CD14-positive monocyte (primary cell): ENCODE data around the gene MBP. TPM values are rescaled to one million over a fixed set of nuclear protein-coding genes. Genes with fewer than 3 reads are reported as not detected.
A peak's percentile ranks its signal among the peaks of the same experiment; 100 is the strongest.

Experiments
- DNase-seq, 3 donors: peaks; one replicate each; pipeline ENCODE4 v3.0.0-alpha.2; 2011 to 2022
- H2AFZ ChIP-seq: 2 replicates; pipeline ENCODE4 v1.6.0; 2012; ENCODE audit warnings: mild to moderate bottlenecking, low read depth, low read length, inconsistent platforms; ENCODE audit not compliant: insufficient read depth, poor library complexity, severe bottlenecking
- H3K27ac ChIP-seq, 2 donors: 1 replicate in 1 of 2; 2 replicates in 1 of 2; pipeline ENCODE4 v1.5.1; 2012 to 2013; ENCODE audit warnings: low read length in 2 of 2, control low read depth in 1 of 2, inconsistent platforms in 1 of 2, low read depth in 1 of 2, mild to moderate bottlenecking in 1 of 2
- H3K27me3 ChIP-seq, 2 donors: one replicate each; pipeline versions ENCODE4 v1.6.0 to v1.6.1; 2011 to 2013; ENCODE audit warnings: low read length in 2 of 2; ENCODE audit not compliant: control insufficient read depth in 2 of 2, insufficient read depth in 2 of 2
- H3K36me3 ChIP-seq, 2 donors: replicated peaks in 1 of 2; 1 replicate in 1 of 2; 2 replicates in 1 of 2; pipeline versions ENCODE4 v1.5.1 to v1.6.1; 2012 to 2013; ENCODE audit warnings: low read length in 2 of 2, control low read depth in 1 of 2, inconsistent platforms in 1 of 2, mild to moderate bottlenecking in 1 of 2; ENCODE audit not compliant: insufficient read depth in 2 of 2, control insufficient read depth in 1 of 2
- H3K4me1 ChIP-seq, 2 donors: 1 replicate in 1 of 2; 2 replicates in 1 of 2; pipeline versions ENCODE4 v1.5.1 to v1.6.1; 2012 to 2013; ENCODE audit warnings: low read length in 2 of 2, control low read depth in 1 of 2, inconsistent platforms in 1 of 2, mild to moderate bottlenecking in 1 of 2, moderate library complexity in 1 of 2; ENCODE audit not compliant: insufficient read depth in 2 of 2, control insufficient read depth in 1 of 2
- H3K4me2 ChIP-seq: replicated peaks from 2 replicates; pipeline ENCODE3; 2012; ENCODE audit warnings: low read length, moderate library complexity, mild to moderate bottlenecking; ENCODE audit not compliant: poor library complexity, severe bottlenecking; ENCODE audit errors: extremely low read depth
- H3K4me3 ChIP-seq, 3 experiments: fragments of 200-600 bp in 1 of 3; sonication (generic) in 1 of 3; replicated peaks in 1 of 3; 1 replicate in 2 of 3; 2 replicates in 1 of 3; pipeline ENCODE4 v1.5.1; 2011 to 2013; ENCODE audit warnings: low read length in 3 of 3, mild to moderate bottlenecking in 3 of 3, control low read depth in 2 of 3, low read depth in 2 of 3, inconsistent platforms in 1 of 3, moderate library complexity in 1 of 3
- H3K79me2 ChIP-seq: 2 replicates; pipeline ENCODE4 v1.6.0; 2012; ENCODE audit warnings: mild to moderate bottlenecking, control low read depth, inconsistent platforms, low read length, moderate library complexity; ENCODE audit not compliant: insufficient read depth
- H3K9ac ChIP-seq: 2 replicates; pipeline ENCODE4 v1.6.0; 2017; ENCODE audit warnings: low read length, mild to moderate bottlenecking; ENCODE audit not compliant: insufficient read depth, poor library complexity, severe bottlenecking
- H3K9me3 ChIP-seq, 2 donors: replicated peaks in 1 of 2; 1 replicate in 1 of 2; 2 replicates in 1 of 2; pipeline versions ENCODE4 v1.5.1 to v1.6.1; 2012 to 2013; ENCODE audit warnings: low read length in 2 of 2, control low read depth in 1 of 2; ENCODE audit not compliant: control insufficient read depth in 1 of 2, insufficient read depth in 1 of 2
- H4K20me1 ChIP-seq: 2 replicates; pipeline ENCODE4 v1.6.0; 2012; ENCODE audit warnings: mild to moderate bottlenecking, low read length, control low read depth, moderate library complexity; ENCODE audit not compliant: insufficient read depth
- H3K27ac Mint-ChIP-seq, 7 donors: one replicate each; pipeline ENCODE4 v1.8.0; 2020; ENCODE audit warnings: mild to moderate bottlenecking in 7 of 7, mixed read lengths in 7 of 7, moderate library complexity in 6 of 7, inconsistent platforms in 2 of 7
- H3K27me3 Mint-ChIP-seq, 3 donors: one replicate each; pipeline ENCODE4 v1.8.0; 2021 to 2022; ENCODE audit warnings: low read depth in 3 of 3, mild to moderate bottlenecking in 3 of 3, mixed read lengths in 3 of 3, moderate library complexity in 3 of 3, inconsistent platforms in 1 of 3
- H3K36me3 Mint-ChIP-seq, 2 donors: one replicate each; pipeline ENCODE4 v1.8.0; 2020; ENCODE audit warnings: mixed read lengths in 2 of 2, inconsistent platforms in 1 of 2, mild to moderate bottlenecking in 1 of 2
- H3K4me1 Mint-ChIP-seq: one replicate; pipeline ENCODE4 v1.8.0; 2020; ENCODE audit warnings: mild to moderate bottlenecking, mixed read lengths
- H3K4me3 Mint-ChIP-seq, 2 donors: one replicate each; pipeline ENCODE4 v1.8.0; 2020; ENCODE audit warnings: mild to moderate bottlenecking in 2 of 2, mixed read lengths in 2 of 2, moderate library complexity in 1 of 2
- H3K9me3 Mint-ChIP-seq, 7 donors: one replicate each; pipeline ENCODE4 v1.8.0; 2020 to 2022; ENCODE audit warnings: mixed read lengths in 7 of 7, mild to moderate bottlenecking in 6 of 7, moderate library complexity in 6 of 7, inconsistent platforms in 2 of 7
- CTCF ChIP-seq: fragments of 200-600 bp; IDR thresholded peaks from one replicate; pipeline ENCODE4 v1.8.0; 2022; ENCODE audit warnings: antibody characterized with exemption, mild to moderate bottlenecking
- WGBS: methylation state at CpG from one replicate; pipeline ENCODE4 v1.1.5; 2013; ENCODE audit warnings: missing lambda C conversion rate; ENCODE audit not compliant: insufficient coverage; 5-methylcytosine and 5-hydroxymethylcytosine counted together
- intact Hi-C, 2 donors: fragments of 100-400 bp; cut with micrococcal nuclease; formaldehyde crosslinking; loops; one replicate each; pipeline versions ENCODE4 v1.15.0 to v1.15.1; 2023
- polyA plus RNA-seq, 3 donors: library from polyadenylated mRNA; depleted of rRNA in 1 of 3; unstranded in 2 of 3; stranded (reverse) in 1 of 3; fragments of 300-500 nt in 2 of 3; fragments of >200 nt in 1 of 3; fragmentation: Illumina TruSeq in 2 of 3; gene quantifications; 1 replicate in 2 of 3; 2 replicates in 1 of 3; pipeline ENCODE4 v1.2.3, GENCODE V29; 2012 to 2021

MBP gene
- polyA plus RNA-seq, 3 donors = 47.7 to 81.0 (median 50.4) TPM

GRCh38 chr18:77025831-77026363 is 106.7 kb downstream of the MBP start:
- Histone ChIP-seq H3K27me3 (no peaks in the 10 kb centered on the region), H3K36me3 (peaks cover 21 to 55% of the 10 kb centered on the region in 2 donors), H3K4me3 (no peak overlapping the region), H3K9me3 (no peaks in the 10 kb centered on the region), H3K79me2 (peaks cover 40% of the 10 kb centered on the region), H3K9ac (no peak overlapping the region), H3K4me1 (peaks cover 9 to 12% of the 10 kb centered on the region in 2 donors), H3K4me2 (no peak overlapping the region), H2AFZ (no peak overlapping the region), H4K20me1 (peaks cover 81% of the 10 kb centered on the region), H3K27ac (no peak overlapping the region)
- TF ChIP-seq CTCF = no peak
- intact Hi-C loops = no loop called here
- Mint-ChIP-seq H3K36me3 (peaks cover 56 to 62% of the 10 kb centered on the region in 2 donors), H3K27me3 (peaks cover 0 to 2% (median 0%) of the 10 kb centered on the region in 3 donors), H3K27ac (peak overlapping the region in 2 of 7 donors; percentile 73 to 82), H3K9me3 (peaks cover 0 to 6% (median 0%) of the 10 kb centered on the region in 7 donors), H3K4me3 (no peak overlapping the region), H3K4me1 (peaks cover 12% of the 10 kb centered on the region)
- 97% methylated on average over 28 of the region's 28 CpGs for WGBS
- no peak for DNase-seq

GRCh38 chr18:77025123-77025522 is 107.5 kb downstream of the MBP start:
- Histone ChIP-seq H3K4me3 (no peak overlapping the region), H3K79me2 (peaks cover 43% of the 10 kb centered on the region), H3K27ac (no peak overlapping the region), H3K9ac (no peak overlapping the region), H3K9me3 (no peaks in the 10 kb centered on the region), H3K27me3 (no peaks in the 10 kb centered on the region), H3K4me2 (no peak overlapping the region), H4K20me1 (peaks cover 81% of the 10 kb centered on the region), H3K4me1 (peaks cover 9 to 12% of the 10 kb centered on the region in 2 donors), H2AFZ (no peak overlapping the region), H3K36me3 (peaks cover 25 to 58% of the 10 kb centered on the region in 2 donors)
- peaks cover 57 to 62% of the 10 kb centered on the region in 2 donors for H3K36me3 Mint-ChIP-seq
- H3K9me3 Mint-ChIP-seq = peaks cover 0 to 6% (median 0%) of the 10 kb centered on the region in 7 donors
- H3K27ac Mint-ChIP-seq = no peak overlapping the region
- no peak overlapping the region for H3K4me3 Mint-ChIP-seq
- TF ChIP-seq CTCF = no peak
- intact Hi-C loops = no loop called here
- peaks cover 0 to 2% (median 0%) of the 10 kb centered on the region in 3 donors for H3K27me3 Mint-ChIP-seq
- WGBS = 95% methylated on average over 15 of the region's 15 CpGs
- DNase-seq = no peak
- H3K4me1 Mint-ChIP-seq = peaks cover 12% of the 10 kb centered on the region
